T-helper 1 cell (primary cell): ENCODE data around the gene GOLT1A.
"Not testable (repeated sequence)": the region's sequence is repeated elsewhere in the genome, so short reads cannot be mapped to it uniquely, and the experiment has no call there.

ENCODE experiments used
- DNase-seq, 5 donors: peaks; one replicate each; pipeline ENCODE4 v3.0.0-alpha.2; 2012 to 2020

Gene GOLT1A

DNA sequence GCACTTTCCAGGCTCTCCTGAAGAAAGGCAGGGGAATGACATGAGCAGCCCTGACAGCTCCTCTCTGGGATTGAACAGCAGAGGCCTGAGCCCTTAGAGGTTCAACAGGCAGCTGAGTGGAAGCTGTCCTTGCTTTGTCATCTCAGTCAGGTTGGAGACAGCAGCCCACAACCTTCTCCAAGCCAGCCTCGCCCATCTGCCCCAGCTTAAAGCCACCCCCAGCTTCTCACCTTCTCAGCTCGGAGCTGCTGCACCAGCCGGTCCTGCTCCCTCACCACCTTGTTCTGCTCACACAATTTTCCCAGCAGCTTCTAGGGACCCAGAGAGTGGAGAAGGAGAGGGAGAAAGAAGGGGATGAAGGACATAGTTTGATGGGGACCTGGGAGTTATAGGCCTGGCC is 35.2 kb upstream of the GOLT1A start:
- DNase-seq = no peak

GRCh38 chr1:204246876-204247275 is 33.1 kb upstream of the GOLT1A start:
- DNase-seq = no peak

DNA sequence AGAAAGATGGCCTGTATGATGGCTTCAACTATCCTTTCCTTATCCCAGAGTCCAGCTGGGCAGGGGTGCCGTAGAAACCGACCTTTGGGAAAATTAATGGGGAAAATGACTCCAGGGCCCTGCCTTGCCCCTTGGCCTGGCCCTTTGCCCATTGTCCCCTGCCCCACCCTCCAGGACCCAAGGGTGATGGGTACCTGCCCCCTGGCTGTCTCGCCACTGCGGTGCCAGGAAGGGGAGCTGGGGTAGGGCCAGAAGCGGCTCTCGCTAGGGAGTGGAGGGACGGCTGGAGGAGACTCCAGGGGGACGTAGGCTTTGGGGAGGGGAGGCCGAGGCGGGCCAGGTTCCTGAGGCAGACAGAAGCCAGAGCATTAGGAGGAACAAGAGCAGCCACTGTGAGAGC is 29.1 kb upstream of the GOLT1A start:
- no peak for DNase-seq

DNA sequence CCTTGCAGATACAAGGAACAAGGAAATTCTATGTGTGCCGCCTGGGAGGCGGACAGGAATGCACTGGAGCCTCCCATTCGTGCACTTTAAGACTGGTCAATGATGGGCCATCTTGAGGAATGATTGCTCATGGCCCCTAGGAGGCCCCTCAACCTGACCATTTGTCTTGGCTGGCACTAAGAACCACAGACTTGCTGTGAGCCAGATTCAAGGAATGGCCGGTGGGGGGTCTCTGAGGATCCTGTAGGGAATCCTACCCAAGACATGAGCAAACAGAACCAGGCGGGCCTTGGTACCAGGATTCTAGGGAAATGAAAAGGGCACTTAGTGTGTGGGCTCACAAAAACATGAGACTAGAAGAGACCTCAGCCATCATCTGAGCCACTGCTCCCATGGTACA is 28.1 kb upstream of the GOLT1A start:
- DNase-seq = no peak

GRCh38 chr1:204241050-204241449 is 27.3 kb upstream of the GOLT1A start:
- no peak for DNase-seq

GRCh38 chr1:204240233-204240632 is 26.4 kb upstream of the GOLT1A start:
- DNase-seq = no peak

- not testable (repeated sequence) for DNase-seq
These were observed 25.6 kb upstream of the GOLT1A start for GRCh38 chr1:204239401-204239800.

DNA sequence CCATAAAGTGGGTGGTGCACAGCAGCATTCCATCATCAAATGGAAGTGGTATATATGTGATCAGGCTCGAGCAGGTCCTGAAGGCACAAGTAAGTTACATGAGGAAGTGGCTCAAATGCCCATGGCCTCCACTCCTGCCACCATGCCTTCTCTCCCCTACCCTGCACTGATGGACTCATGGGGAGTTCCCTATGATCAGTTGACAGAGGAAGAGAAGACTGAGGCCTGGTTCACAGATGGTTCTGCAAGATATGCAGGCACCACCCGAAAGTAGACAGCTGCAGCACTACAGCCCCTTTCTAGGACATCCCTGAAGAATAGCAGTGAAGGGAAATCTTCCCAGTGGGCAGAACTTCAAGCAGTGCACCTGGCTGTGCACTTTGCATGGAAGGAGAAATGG is 24.7 kb upstream of the GOLT1A start:
- DNase-seq = not testable (repeated sequence)

GRCh38 chr1:204237515-204237914 is 23.7 kb upstream of the GOLT1A start:
- DNase-seq = not testable (repeated sequence)

DNA sequence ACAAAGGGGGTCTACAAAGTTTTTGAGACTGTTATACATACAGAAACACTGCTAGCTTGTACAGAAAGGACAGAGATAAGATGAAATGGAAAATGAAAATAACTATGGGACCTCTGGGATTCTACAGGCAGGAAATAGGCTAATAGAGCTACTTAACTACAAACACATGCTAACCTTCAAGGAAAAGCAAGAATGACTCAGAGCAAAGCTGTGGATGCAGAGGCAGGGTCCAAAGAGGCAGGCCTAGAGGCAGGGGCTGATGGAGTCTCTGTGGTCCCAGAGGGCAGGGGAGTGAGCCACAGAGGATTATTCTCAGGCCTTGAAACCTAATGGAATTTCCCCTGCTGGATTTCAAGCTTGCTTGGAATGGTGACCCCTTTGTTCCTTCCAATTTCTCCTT is 18.7 kb upstream of the GOLT1A start:
- no peak for DNase-seq

- DNase-seq = no peak
These were observed 16.4 kb upstream of the GOLT1A start for GRCh38 chr1:204230211-204230610.

- no peak for DNase-seq
These were observed 15.1 kb upstream of the GOLT1A start for GRCh38 chr1:204228896-204229295.

DNA sequence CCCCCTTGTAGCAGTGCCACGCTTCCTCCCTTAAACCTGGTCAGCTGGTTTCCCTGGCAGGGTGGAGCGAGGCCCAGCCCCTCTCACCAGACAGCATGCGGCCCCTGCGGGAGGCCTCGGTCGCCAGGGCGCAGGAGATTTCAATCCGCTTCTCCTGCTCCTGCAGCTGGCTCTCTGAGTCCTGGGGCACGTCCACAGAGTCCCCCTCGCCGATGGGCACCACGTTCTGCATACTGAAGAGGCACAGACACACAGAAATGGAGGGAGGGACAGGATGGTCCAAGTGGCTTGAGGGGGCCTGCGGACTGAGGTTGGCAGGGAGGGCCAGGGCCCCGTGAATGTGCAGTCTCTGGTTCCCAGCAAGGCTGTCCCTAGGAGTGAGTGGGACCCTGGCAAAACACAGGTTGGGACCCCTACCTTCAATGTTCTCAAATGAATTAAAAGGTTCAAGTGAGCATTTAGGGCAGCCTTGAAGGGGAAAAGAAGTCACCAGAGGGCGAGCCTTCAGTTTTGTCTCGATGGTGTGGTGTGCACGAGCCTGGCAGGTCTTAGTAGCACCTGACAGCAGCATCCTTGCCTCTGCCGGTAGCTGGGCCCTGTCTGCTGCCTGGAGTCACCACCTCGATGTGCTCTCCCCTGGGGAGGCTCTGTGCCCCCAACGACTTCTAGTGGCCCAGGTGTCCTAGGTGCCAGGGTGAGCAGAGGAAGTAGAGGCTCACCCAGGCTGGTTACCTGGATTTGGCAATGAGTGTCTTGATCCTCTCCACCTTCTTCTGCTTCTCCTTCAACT is 14.4 kb upstream of the GOLT1A start:
- DNase-seq = no peak

GRCh38 chr1:204227351-204227750 is 13.6 kb upstream of the GOLT1A start:
- no peak for DNase-seq

DNA sequence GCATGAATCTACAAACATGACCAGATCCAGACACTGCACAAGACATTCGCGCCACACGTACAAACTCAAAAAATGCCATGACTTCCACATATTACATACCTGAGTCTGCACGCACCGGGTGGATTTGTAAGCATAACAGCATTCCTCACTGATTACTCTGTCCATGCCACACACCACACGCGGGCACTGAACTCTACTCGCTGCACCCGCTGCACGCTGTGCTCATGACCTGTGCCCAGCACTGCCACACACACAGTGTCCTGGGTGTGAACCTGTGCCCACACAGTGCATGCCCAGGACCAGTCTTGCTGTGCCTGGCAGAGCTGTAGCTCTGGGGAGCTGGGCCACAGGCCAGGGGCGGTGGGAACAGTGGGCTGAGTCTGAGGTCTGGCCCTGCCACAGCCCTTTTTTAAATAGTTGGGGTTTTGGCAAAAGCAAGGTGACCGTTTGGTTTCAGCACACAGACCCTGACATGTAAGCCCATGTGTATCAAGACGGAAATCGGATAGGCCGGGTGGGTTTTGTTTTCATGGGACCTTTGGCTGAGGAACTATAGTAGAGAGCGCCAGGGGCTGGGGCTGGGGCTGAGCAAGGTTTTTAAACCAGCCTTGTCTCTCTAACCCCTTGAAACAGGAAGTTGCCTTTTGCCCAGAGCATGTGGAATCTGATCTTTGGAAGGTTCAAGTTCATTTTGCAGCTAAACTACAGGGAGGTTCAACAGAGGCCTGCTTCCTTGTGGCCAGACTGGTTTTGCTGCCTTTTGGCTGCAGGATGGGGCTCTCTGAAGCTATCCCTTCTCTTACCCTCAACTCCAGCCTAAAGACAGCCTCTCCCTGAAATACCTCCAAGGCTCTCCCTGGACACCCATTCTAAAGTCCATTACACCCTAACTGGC is 12.3 kb upstream of the GOLT1A start:
- no peak for DNase-seq

- no peak for DNase-seq
These were observed 10.9 kb upstream of the GOLT1A start for GRCh38 chr1:204224655-204225054.

DNA sequence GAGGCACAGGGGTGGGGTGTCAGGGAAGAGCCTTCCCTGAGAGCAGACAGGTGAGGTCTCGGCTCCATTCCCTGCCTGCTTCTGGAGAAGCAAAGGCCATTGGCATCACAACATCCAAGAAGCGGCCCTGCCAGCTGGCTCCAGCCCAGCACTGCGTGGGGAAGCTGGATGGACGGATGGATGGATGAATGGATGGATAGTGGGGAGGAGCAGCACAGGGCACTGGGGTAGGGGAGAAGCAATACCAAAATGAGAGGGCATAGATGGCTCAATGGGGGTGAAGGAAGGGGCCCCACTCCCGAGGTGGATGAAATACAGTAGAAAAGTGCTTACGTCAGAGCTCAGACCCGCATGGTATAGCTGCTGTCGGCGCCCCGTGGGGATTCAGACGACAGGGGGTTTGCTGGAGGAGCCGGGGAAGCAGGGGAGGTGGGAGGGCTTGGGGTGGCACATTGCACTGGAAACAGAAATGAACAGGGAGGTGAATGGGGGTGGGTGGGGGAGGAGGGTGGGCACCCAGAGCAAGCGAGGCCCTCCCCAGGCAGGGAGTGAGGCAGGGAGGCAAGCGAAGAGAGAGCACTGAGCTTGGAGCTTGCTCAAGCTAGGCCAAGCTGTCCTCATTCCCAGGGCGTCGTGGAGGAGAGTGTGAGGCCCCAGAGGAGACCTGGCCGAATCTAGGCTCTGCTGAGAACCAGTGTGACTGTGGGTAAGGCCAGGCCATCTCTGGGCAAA is 9.5 kb upstream of the GOLT1A start:
- no peak for DNase-seq

DNA sequence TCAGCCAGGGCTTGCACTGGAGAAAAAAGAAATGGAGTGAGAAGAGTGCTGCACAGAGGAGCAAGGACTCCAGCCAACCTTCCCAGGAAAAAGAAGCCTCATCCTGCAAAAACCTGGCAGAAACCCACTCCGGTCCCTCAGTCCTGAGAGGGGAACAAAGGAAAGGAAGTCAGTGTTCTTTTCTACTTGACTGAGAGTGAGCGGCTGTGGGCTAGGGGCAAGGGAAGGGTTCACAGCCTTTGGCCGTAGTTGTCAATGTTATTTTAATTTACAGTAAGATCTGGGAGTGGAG is 8.9 kb upstream of the GOLT1A start:
- DNase-seq = no peak

DNA sequence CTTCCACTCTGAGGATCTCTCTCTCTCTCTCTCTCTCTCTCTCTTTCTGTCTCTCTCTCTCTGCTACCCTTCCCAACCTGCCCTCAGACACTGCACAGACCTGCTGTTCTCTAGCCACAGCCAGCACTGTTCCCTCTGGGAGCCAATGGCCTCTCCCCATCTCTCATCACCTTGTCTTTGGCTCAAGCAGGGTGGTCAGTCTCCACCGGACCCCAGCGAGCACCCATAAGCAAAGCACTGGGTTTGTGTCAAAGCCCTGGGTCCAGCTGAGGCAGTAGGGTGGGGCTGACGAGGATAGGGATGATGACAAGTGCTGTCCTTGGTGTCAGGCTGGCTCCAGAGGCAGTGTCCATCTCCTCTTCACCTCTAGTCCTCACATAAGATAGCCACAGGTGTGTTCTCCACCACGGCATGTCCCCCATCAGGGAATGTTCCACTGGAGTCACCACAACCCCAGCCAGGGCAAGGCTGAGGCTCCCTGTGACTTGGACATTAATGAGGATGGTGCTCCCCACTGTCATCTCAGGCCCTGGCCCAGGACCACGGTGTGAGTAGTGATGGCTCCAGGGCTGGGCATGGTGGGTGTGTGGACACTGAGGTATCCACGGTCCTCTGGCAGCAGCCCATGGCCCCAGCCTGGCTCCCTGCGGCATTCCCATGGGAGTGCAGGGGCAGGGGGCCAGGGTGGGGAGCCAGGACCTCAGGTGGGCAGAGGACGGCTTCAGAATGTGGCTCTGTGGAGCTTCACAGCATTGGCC is 8.4 kb upstream of the GOLT1A start:
- DNase-seq = no peak

GRCh38 chr1:204221271-204221670 is 7.5 kb upstream of the GOLT1A start:
- DNase-seq = no peak

DNA sequence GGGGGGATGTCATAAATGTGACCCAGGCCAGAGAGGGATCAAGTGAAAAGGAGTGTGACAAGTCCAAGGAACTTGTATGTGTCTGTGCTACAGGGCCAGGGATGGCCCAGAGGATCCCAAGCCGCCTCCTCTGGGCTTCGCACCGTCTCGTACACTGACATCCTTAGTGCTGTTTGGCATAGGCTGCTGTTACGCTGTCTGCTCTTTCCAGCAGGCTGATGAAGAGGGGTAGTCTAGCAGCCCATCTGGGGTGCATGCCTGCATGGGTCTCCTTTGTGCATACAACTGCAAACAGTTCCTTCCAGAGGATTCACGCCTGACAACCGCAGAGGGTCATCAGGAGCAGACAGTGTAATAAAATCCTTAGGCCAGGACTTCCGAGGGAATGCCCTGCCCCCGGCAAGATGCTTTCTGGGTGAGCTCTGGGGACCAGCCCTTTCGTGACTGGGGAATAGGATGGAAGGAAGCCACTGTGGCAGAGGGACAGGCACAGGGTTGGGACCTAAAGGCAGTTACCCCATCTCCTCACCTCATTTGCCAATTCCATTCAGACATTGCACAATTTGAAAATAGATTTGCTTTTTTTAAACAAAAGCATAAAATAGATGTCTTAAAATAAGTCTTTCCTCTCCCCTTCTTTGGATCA is 6.3 kb upstream of the GOLT1A start:
- no peak for DNase-seq

DNA sequence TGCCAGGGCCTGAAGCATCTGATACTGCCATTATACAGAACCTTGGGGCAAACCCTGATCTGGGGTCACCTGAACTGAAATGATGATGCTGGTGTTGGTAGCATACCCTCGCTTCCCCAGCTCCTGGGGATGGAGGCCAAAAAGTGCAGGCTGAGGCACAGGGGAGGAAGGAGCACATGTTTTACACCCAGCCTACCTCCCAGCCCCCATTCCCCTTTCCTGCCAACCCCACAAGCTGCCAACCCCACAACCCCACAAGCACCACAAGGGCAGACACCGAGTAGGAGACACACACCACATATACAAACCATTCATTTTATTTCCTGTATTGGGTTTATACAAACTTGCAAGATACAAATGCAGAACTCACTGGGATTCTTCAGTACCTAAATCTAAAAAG is 4.8 kb upstream of the GOLT1A start:
- no peak for DNase-seq
